GM12878 (cell line): ENCODE data around the gene CHMP4B. TPM values are rescaled to one million over a fixed set of nuclear protein-coding genes. Genes with fewer than 3 reads are reported as not detected.

Source experiments
- ATF7 ChIP-seq: fragments of 450-650 bp; IDR thresholded peaks from 2 replicates; pipeline ENCODE4 v1.6.1; 2016; ENCODE audit warnings: low read depth, mild to moderate bottlenecking
- CEBPB ChIP-seq, 2 experiments: fragments of 150-350 bp in 1 of 2; IDR thresholded peaks; 2 replicates each; pipeline ENCODE4 v1.6.1; 2012 to 2014; ENCODE audit warnings: low read depth in 2 of 2, low read length in 2 of 2, borderline replicate concordance in 1 of 2, inconsistent platforms in 1 of 2
- CHD2 ChIP-seq: IDR thresholded peaks from 2 replicates; pipeline ENCODE4 v1.6.1; 2011; ENCODE audit warnings: low read depth, low read length, improper control_type of control experiment, borderline replicate concordance
- CREB1 ChIP-seq: IDR thresholded peaks from 2 replicates; pipeline ENCODE4 v1.6.1; 2012; ENCODE audit warnings: low read depth, mild to moderate bottlenecking, inconsistent platforms
- CREM ChIP-seq: IDR thresholded peaks from 2 replicates; pipeline ENCODE4 v1.6.1; 2014; ENCODE audit warnings: antibody characterized with exemption, low read depth
- CTCF ChIP-seq, 3 experiments: IDR thresholded peaks in 2 of 3; conservative IDR thresholded peaks in 1 of 3; 2 replicates each; pipeline ENCODE4 v1.5.1; 2011; ENCODE audit warnings: low read depth in 3 of 3, low read length in 3 of 3, mild to moderate bottlenecking in 3 of 3, control low read depth in 2 of 3, moderate library complexity in 2 of 3, inconsistent platforms in 1 of 3, mixed read lengths in 1 of 3; ENCODE audit not compliant: control insufficient read depth in 2 of 3, insufficient read depth in 1 of 3; ENCODE audit errors: extremely low read depth in 1 of 3
- ELK1 ChIP-seq: IDR thresholded peaks from 2 replicates; pipeline ENCODE4 v1.6.1; 2012; ENCODE audit warnings: low read depth, low read length, improper control_type of control experiment
- FOS ChIP-seq: IDR thresholded peaks from 3 replicates; pipeline ENCODE4 v1.6.1; 2011; ENCODE audit warnings: borderline replicate concordance; ENCODE audit not compliant: insufficient read length; ENCODE audit errors: extremely low read depth
- JUNB ChIP-seq: IDR thresholded peaks from 2 replicates; pipeline ENCODE4 v1.6.1; 2016; ENCODE audit warnings: antibody characterized with exemption, mild to moderate bottlenecking
- MTA2 ChIP-seq: fragments of 450-650 bp; IDR thresholded peaks from 2 replicates; pipeline ENCODE4 v1.6.1; 2016; ENCODE audit warnings: low read depth, mild to moderate bottlenecking, moderate library complexity
- NR2F1 ChIP-seq: fragments of 450-650 bp; conservative IDR thresholded peaks from 2 replicates; pipeline ENCODE4 v1.6.1; 2017; ENCODE audit warnings: mild to moderate bottlenecking
- RFX5 ChIP-seq: IDR thresholded peaks from 2 replicates; pipeline ENCODE4 v1.6.1; 2011; ENCODE audit warnings: low read depth, low read length, improper control_type of control experiment
- SMAD5 ChIP-seq: IDR thresholded peaks from 2 replicates; pipeline ENCODE4 v1.6.1; 2016; ENCODE audit warnings: antibody characterized with exemption, low read depth
- TBL1XR1 ChIP-seq: IDR thresholded peaks from 2 replicates; pipeline ENCODE4 v1.6.1; 2012; ENCODE audit warnings: low read depth, low read length, improper control_type of control experiment
- TCF7 ChIP-seq: IDR thresholded peaks from 2 replicates; pipeline ENCODE4 v1.6.1; 2014; ENCODE audit warnings: antibody characterized with exemption, borderline replicate concordance
- ZNF384 ChIP-seq: IDR thresholded peaks from 2 replicates; pipeline ENCODE4 v1.6.1; 2012; ENCODE audit warnings: low read depth, mild to moderate bottlenecking, low read length, improper control_type of control experiment, borderline replicate concordance
- ZZZ3 ChIP-seq: IDR thresholded peaks from 2 replicates; pipeline ENCODE4 v1.6.1; 2011; ENCODE audit warnings: low read depth; ENCODE audit not compliant: control insufficient read depth, insufficient read length
- polyA plus RNA-seq, 11 experiments: library from polyadenylated mRNA; depleted of rRNA in 4 of 11; unstranded in 6 of 11; stranded (reverse) in 5 of 11; fragments of >200 nt; fragmentation: Nextera tagmentation in 4 of 11; fragmentation: Illumina TruSeq in 1 of 11; extraction: Ambion mirVana in 4 of 11; extraction: Trizol in 1 of 11; gene quantifications; 1 replicate in 1 of 11; 2 replicates in 10 of 11; pipeline versions ENCODE4 v1.2.1 to v1.2.3, GENCODE V29; 2011 to 2016; ENCODE audit warnings: inconsistent platforms in 2 of 11, missing spikeins in 2 of 11, low read depth in 1 of 11
- total RNA-seq, 4 experiments: library from RNA; depleted of rRNA in 3 of 4; stranded (reverse); fragments of >200 nt in 3 of 4; fragmentation: Illumina TruSeq in 1 of 4; extraction: Trizol in 1 of 4; gene quantifications; 2 replicates each; pipeline versions ENCODE4 v1.2.1 to v1.2.3, GENCODE V29; 2013 to 2021
- TF ChIP-seq, protein P1 (sequence below): fragments of 150-350 bp; IDR thresholded peaks from 2 replicates; pipeline ENCODE4 v1.6.1; 2014; ENCODE audit warnings: mild to moderate bottlenecking, low read depth, low read length
- TF ChIP-seq, protein P2 (sequence below): IDR thresholded peaks from 2 replicates; pipeline ENCODE4 v1.6.1; 2011; ENCODE audit warnings: low read depth, low read length, improper control_type of control experiment, borderline replicate concordance
- TF ChIP-seq, protein P3 (sequence below): IDR thresholded peaks from 2 replicates; pipeline ENCODE4 v1.6.1; 2011; ENCODE audit warnings: borderline replicate concordance, low read depth, mild to moderate bottlenecking, moderate library complexity, low read length; ENCODE audit not compliant: insufficient read depth, poor library complexity, severe bottlenecking

Gene CHMP4B
- total and polyA plus RNA-seq, 10 of the 15 experiments (the other 5 are each of a cell fraction or from before 2014, with no cell fraction given), result 4.2 to 118 (median 49.6) TPM

DNA sequence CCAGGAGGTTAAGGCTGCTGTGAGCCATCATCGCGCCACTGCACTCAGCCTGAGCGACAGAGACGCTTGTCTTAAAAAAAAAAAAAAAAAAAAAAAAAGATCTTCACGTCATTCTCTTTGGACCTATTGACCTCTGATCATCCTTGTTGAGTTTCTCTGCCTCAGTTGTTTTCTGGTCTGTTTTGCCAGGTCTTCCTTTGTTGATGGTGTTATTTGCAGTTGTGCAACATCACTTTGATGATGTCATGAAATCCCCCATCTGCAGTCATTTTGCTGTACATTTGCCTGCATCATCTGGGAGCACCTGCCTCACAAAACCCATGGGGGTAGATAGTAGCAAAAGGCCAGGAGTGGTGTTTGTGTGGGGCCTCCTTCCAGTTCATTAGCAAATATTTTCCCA is 39.2 kb upstream of the CHMP4B start (continued):
- TF ChIP-seq, protein P1, sequence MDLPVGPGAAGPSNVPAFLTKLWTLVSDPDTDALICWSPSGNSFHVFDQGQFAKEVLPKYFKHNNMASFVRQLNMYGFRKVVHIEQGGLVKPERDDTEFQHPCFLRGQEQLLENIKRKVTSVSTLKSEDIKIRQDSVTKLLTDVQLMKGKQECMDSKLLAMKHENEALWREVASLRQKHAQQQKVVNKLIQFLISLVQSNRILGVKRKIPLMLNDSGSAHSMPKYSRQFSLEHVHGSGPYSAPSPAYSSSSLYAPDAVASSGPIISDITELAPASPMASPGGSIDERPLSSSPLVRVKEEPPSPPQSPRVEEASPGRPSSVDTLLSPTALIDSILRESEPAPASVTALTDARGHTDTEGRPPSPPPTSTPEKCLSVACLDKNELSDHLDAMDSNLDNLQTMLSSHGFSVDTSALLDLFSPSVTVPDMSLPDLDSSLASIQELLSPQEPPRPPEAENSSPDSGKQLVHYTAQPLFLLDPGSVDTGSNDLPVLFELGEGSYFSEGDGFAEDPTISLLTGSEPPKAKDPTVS, result no peak
- TF ChIP-seq, protein P2, sequence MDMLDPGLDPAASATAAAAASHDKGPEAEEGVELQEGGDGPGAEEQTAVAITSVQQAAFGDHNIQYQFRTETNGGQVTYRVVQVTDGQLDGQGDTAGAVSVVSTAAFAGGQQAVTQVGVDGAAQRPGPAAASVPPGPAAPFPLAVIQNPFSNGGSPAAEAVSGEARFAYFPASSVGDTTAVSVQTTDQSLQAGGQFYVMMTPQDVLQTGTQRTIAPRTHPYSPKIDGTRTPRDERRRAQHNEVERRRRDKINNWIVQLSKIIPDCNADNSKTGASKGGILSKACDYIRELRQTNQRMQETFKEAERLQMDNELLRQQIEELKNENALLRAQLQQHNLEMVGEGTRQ, result no peak
- TF ChIP-seq TCF7 (no peak), ZNF384 (0 out of 2 replicates have a peak, but pooled peaks have one; percentile 35), CHD2 (no peak), CREB1 (peak; percentile 63; the same call in 1 of the 2 replicates), MTA2 (no peak), RFX5 (no peak), CEBPB (IDR thresholded peaks at IDR 0.05; ENCODE audit: borderline replicate concordance in 1 of 2, low read depth in 2 of 2, low read length in 2 of 2) (no peak), NR2F1 (0 out of 2 replicates have a peak, but pooled peaks have one; percentile 11), ATF7 (peak; percentile 33; the same call in 1 of the 2 replicates), JUNB (no peak), TBL1XR1 (no peak), SMAD5 (no peak), CREM (peak; percentile 41; the same call in 1 of the 2 replicates), CTCF (IDR thresholded peaks at IDR 0.05 in 2 of 3, conservative IDR thresholded peaks at IDR 0.05 in 1 of 3; ENCODE audit: control insufficient read depth in 2 of 3, extremely low read depth in 1 of 3, insufficient read depth in 1 of 3, low read depth in 3 of 3, low read length in 3 of 3) (no peak), ZZZ3 (no peak), FOS (no peak), ELK1 (no peak)
- TF ChIP-seq, protein P3, sequence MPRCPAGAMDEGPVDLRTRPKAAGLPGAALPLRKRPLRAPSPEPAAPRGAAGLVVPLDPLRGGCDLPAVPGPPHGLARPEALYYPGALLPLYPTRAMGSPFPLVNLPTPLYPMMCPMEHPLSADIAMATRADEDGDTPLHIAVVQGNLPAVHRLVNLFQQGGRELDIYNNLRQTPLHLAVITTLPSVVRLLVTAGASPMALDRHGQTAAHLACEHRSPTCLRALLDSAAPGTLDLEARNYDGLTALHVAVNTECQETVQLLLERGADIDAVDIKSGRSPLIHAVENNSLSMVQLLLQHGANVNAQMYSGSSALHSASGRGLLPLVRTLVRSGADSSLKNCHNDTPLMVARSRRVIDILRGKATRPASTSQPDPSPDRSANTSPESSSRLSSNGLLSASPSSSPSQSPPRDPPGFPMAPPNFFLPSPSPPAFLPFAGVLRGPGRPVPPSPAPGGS, result peak; percentile 42
